Fibroblast of skin of left quadriceps (primary cell): ENCODE data around the gene PLA2G3.

ENCODE experiments used
- DNase-seq, 2 experiments: peaks; one replicate each; pipeline ENCODE4 v3.0.0-alpha.2; 2013; ENCODE audit warnings: low read depth in 2 of 2

PLA2G3 gene

DNA sequence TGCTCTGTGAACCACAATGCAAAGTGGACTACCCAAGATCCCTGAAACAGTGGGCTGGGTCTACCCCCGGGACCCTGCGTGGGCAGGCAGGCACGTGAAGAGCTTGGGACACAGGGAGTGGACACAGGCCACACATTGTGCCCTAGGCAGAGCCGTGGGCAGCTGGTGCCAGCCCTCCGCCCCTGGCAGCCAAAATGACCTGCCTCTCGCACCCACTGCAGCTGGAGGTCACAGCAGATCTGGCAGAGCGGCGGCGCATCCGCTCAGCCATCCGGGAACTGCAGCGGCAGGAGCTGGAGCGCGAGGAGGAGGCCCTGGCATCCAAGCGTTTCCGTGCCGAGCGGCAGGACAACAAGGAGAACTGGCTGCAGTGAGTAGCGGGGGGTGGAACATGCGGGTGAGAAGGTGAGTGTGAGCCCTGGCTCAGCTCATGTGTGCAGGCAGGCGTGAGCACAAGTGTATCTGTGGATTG, 52.5 kb downstream of the PLA2G3 start:
- DNase-seq: no peak

GRCh38 chr22:31086703-31087330, 53.5 kb downstream of the PLA2G3 start:
- no peak for DNase-seq

DNA sequence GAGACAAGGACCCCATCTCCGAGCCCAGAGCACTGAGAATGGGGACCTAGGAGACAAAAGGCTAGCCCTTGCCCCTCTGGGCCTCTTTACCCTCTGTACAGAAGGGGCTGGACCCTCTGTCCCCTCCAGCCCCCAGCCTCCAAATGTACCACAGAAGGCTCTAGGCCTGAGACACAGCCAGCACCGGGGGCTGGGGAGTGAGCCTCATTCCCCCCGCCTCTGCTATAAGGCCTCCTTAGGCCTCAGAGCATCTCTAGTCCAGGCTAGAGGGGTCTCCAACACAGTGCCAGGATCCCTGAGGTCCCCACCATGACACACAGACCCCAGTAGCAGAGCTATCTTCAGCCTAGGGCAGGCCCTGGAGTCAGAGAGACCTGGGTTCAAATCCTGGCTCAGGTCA, 54.4 kb downstream of the PLA2G3 start:
- DNase-seq: no peak

- no peak for DNase-seq
These were observed 54.8 kb downstream of the PLA2G3 start for GRCh38 chr22:31085493-31085824.

- DNase-seq: peak; percentile 71 to 76
These were observed 55.4 kb downstream of the PLA2G3 start for GRCh38 chr22:31084811-31085492.
